LNCaP clone FGC (cell line): ENCODE data around the gene R3HCC1L.
A peak's percentile ranks its signal among the peaks of the same experiment; 100 is the strongest.

ENCODE experiments used
- DNase-seq: peaks from one replicate; pipeline ENCODE4 v3.0.0-alpha.2; 2011; ENCODE audit warnings: low read depth
- H3K4me3 ChIP-seq: 2 replicates; pipeline ENCODE4 v1.5.1; 2011; ENCODE audit warnings: mild to moderate bottlenecking, low read depth, low read length, control low read depth
- CTCF ChIP-seq: IDR thresholded peaks from 2 replicates; pipeline ENCODE4 v1.5.1; 2012; ENCODE audit warnings: mild to moderate bottlenecking; ENCODE audit not compliant: control insufficient read depth, insufficient read depth; ENCODE audit errors: extremely low read depth

R3HCC1L gene

GRCh38 chr10:98258683-98259454 is 124.4 kb downstream of the R3HCC1L start:
- no peak for TF ChIP-seq CTCF
- DNase-seq = no peak
- no peak overlapping the region for H3K4me3 ChIP-seq

- TF ChIP-seq CTCF = no peak
- H3K4me3 ChIP-seq = no peak overlapping the region
- no peak for DNase-seq
Measured at GRCh38 chr10:98259606-98260315, 125.3 kb downstream of the R3HCC1L start.

DNA sequence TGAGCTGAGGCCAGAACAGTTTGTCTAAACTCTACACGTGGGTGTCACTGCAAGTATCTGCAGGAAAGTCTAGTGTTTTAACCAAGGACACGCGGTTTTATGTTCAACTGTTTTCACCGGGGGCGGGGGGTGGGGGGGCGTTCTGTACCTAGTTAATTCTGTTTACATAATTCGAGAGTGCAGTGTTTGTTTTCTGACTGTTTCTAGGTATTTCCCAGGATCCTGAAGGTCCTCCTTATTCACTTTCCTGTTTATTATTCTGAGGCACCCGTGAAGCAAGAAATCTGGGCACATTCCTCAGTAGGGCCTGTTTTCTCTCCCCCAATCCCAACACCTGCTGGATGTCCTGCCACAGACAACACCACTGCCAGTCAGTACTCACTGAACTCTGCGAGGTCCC is 125.9 kb downstream of the R3HCC1L start:
- no peak overlapping the region for H3K4me3 ChIP-seq
- no peak for TF ChIP-seq CTCF
- no peak for DNase-seq

GRCh38 chr10:98260752-98261151 is 126.3 kb downstream of the R3HCC1L start:
- TF ChIP-seq CTCF = no peak
- no peak for DNase-seq

GRCh38 chr10:98261436-98262277 is 127.2 kb downstream of the R3HCC1L start:
- DNase-seq = no peak
- no peak overlapping the region for H3K4me3 ChIP-seq
- TF ChIP-seq CTCF = no peak

More at GRCh38 chr10:98260752-98261151, 126.3 kb downstream of the R3HCC1L start:
- H3K4me3 ChIP-seq = no peak overlapping the region

GRCh38 chr10:98262571-98262970 is 128.1 kb downstream of the R3HCC1L start:
- TF ChIP-seq CTCF = peak; percentile 74
- no peak overlapping the region for H3K4me3 ChIP-seq
- DNase-seq = peak; percentile 43
